ENCODE data around the gene SLC17A7.

SLC17A7 gene

GRCh38 chr19:49425922-49426592 lies 15.3 kb downstream of the SLC17A7 start:
- no peak for DNase-seq

- DNase-seq = no peak
Measured at GRCh38 chr19:49425178-49425577, 16.1 kb downstream of the SLC17A7 start, which contains the start of gene GFY. TSS of gene GFY (plus strand) at chr19:49425388. CDS start at chr19:49426431, 1,043 bp downstream.

GRCh38 chr19:49423985-49424303 lies 17.4 kb downstream of the SLC17A7 start:
- DNase-seq = no peak

GRCh38 chr19:49423071-49423984 lies 18.0 kb downstream of the SLC17A7 start, which contains the start of gene PTH2:
TSS of gene PTH2 (minus strand) at chr19:49423441. CDS start at chr19:49423339, 102 bp downstream.
- no peak for DNase-seq

- peak; percentile 73 for DNase-seq
Measured at GRCh38 chr19:49422407-49423070, 18.8 kb downstream of the SLC17A7 start.

- no peak for DNase-seq
Measured at GRCh38 chr19:49421878-49422202, 19.5 kb downstream of the SLC17A7 start.

GRCh38 chr19:49421039-49421877 lies 20.1 kb downstream of the SLC17A7 start:
- peak; percentile 83 for DNase-seq

- DNase-seq = no peak
Measured at GRCh38 chr19:49420227-49420626, 21.1 kb downstream of the SLC17A7 start.

GRCh38 chr19:49419173-49419572 lies 22.2 kb downstream of the SLC17A7 start:
- no peak for DNase-seq

- DNase-seq = no peak
Measured at GRCh38 chr19:49418511-49418910, 22.8 kb downstream of the SLC17A7 start.

GRCh38 chr19:49417088-49417487 lies 24.2 kb downstream of the SLC17A7 start:
- DNase-seq = no peak

GRCh38 chr19:49415810-49416200 lies 25.5 kb downstream of the SLC17A7 start:
- no peak for DNase-seq

- no peak for DNase-seq
Measured at GRCh38 chr19:49415102-49415809, 26.1 kb downstream of the SLC17A7 start.

GRCh38 chr19:49414256-49414655 lies 27.1 kb downstream of the SLC17A7 start:
- DNase-seq = no peak

- DNase-seq = no peak
Measured at GRCh38 chr19:49413348-49413747, 28.0 kb downstream of the SLC17A7 start.

- no peak for DNase-seq
Measured at GRCh38 chr19:49411681-49412326, 29.5 kb downstream of the SLC17A7 start.

- DNase-seq = peak; percentile 74
Measured at GRCh38 chr19:49409441-49410029, 31.8 kb downstream of the SLC17A7 start.

- DNase-seq = no peak
Measured at GRCh38 chr19:49408816-49409440, 32.4 kb downstream of the SLC17A7 start.

GRCh38 chr19:49407482-49408015 lies 33.8 kb downstream of the SLC17A7 start:
- no peak for DNase-seq

- DNase-seq = no peak
Measured at GRCh38 chr19:49407079-49407478, 34.2 kb downstream of the SLC17A7 start.
